Measurements from ENCODE around the gene TRPV3.

The TRPV3 gene

DNA sequence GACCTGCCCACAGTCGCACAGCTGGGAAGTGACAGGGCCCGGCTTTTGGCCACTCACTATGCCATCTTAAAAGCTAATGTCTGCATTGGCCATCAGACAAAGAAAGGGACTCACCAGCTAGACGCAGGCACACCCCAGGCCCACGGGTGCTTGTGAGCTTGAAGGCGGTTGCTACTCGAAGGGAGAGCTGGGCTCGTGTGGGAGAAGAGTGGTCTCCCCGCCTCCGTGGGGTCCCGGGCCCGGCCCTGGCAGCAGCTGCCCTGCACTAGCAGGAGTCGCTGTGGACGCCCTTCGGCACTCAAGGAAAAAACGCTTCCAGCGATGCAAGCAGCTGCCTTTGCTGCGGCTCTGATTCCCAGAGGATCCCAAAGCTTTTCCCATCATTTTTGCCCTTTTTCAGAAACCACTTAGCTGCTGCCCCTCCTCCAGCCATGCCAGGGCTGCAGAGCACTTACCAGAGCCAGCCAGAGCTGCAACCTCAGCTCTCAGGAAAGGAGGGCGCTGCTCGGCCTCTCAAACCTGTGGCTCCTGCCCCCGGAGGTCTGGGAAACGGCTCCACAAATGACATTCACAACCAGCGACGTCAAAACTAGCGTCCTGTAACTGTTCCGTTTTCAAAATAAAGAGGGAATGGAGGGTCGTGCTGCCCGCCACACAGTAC, 39.3 kb upstream of the TRPV3 start:
- Histone ChIP-seq H3K9me3 (ENCODE audit: control insufficient read depth, insufficient read depth, low read depth, low read length) (no peaks in the 10 kb centered on the region), H3K36me3 (ENCODE audit: control insufficient read depth in 2 of 2, insufficient read depth in 1 of 2, low read length in 2 of 2) (peaks cover 0 to 14% of the 10 kb centered on the region in 2 experiments; a peak in 2 of 3 replicates), H3K4me1 (ENCODE audit: control insufficient read depth, insufficient read depth, low read length) (no peaks in the 10 kb centered on the region), H3K4me3 (ENCODE audit: low read depth, low read length) (no peak overlapping the region), H3K27ac (ENCODE audit: extremely low read depth, low read depth, low read length) (no peak overlapping the region)
- ChIA-PET POLR2A (interaction anchor here (0.5 to 1.0 kb wide), 2 partner anchors 36 to 39 kb away, joined by 3 to 4 read pairs; partner anchors contain the start of gene SHPK), CTCF (interaction anchor here (0.7 kb wide), 1 partner anchor 614 kb away, joined by 3 read pairs; no protein-coding TSS in a partner anchor)
- no peak for TF ChIP-seq WT1 (tag by site-specific recombination; IDR thresholded peaks at IDR 0.05)
- no peak for TF ChIP-seq ZBTB1 (tag by site-specific recombination; IDR thresholded peaks at IDR 0.05)
- TF ChIP-seq ZNF558 (tag by site-specific recombination; IDR thresholded peaks at IDR 0.05): no peak
- TF ChIP-seq, protein P1, sequence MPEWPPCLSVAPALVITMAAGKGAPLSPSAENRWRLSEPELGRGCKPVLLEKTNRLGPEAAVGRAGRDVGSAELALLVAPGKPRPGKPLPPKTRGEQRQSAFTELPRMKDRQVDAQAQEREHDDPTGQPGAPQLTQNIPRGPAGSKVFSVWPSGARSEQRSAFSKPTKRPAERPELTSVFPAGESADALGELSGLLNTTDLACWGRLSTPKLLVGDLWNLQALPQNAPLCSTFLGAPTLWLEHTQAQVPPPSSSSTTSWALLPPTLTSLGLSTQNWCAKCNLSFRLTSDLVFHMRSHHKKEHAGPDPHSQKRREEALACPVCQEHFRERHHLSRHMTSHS (tag by site-specific recombination; IDR thresholded peaks at IDR 0.05): no peak
- TF ChIP-seq, protein P2, sequence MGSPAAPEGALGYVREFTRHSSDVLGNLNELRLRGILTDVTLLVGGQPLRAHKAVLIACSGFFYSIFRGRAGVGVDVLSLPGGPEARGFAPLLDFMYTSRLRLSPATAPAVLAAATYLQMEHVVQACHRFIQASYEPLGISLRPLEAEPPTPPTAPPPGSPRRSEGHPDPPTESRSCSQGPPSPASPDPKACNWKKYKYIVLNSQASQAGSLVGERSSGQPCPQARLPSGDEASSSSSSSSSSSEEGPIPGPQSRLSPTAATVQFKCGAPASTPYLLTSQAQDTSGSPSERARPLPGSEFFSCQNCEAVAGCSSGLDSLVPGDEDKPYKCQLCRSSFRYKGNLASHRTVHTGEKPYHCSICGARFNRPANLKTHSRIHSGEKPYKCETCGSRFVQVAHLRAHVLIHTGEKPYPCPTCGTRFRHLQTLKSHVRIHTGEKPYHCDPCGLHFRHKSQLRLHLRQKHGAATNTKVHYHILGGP (tag by site-specific recombination; IDR thresholded peaks at IDR 0.05): no peak
- no peak for TF ChIP-seq ZFP41 (tag by site-specific recombination; IDR thresholded peaks at IDR 0.05; ENCODE audit: borderline replicate concordance)
- TF ChIP-seq ZNF174 (tag by site-specific recombination; IDR thresholded peaks at IDR 0.05): no peak
- TF ChIP-seq ZNF776 (tag by site-specific recombination; IDR thresholded peaks at IDR 0.05; ENCODE audit: borderline replicate concordance): no peak
- no peak for TF ChIP-seq ZNF23 (tag by site-specific recombination; IDR thresholded peaks at IDR 0.05; ENCODE audit: borderline replicate concordance)
- no peak for TF ChIP-seq ZNF239 (tag by site-specific recombination; IDR thresholded peaks at IDR 0.05)

DNA sequence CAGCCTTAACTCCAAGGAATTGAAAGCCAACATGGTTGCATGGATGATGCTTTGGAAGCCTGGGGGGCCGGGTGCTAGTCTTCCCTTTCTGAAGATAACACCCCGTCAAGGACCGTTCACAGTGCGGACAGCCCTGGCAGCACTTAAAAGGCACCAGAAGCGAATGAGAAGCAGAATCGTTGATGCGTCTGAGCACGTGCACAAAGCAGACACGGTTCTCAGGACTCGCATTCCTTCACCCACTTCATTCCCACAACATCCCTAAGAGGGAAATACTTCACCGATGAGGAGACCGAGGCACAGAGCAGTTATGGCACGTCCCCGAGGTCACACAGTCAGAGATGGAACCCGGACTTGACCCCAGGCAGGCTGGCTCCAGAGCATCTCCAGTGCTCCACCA, 37.4 kb upstream of the TRPV3 start:
- POLR2A ChIA-PET: no interaction called here
- H3K27ac ChIP-seq (ENCODE audit: extremely low read depth, low read depth, low read length): no peak overlapping the region
- no peaks in the 10 kb centered on the region for H3K4me1 ChIP-seq (ENCODE audit: control insufficient read depth, insufficient read depth, low read length)
- H3K36me3 ChIP-seq (ENCODE audit: control insufficient read depth in 2 of 2, insufficient read depth in 1 of 2, low read length in 2 of 2): peaks cover 0 to 34% of the 10 kb centered on the region in 2 experiments; a peak in 2 of 3 replicates
- CTCF ChIA-PET: interaction anchor here (1.2 kb wide), 1 partner anchor 546 kb away, joined by 3 read pairs; no protein-coding TSS in a partner anchor
- H3K4me3 ChIP-seq (ENCODE audit: low read depth, low read length): no peak overlapping the region
- no peaks in the 10 kb centered on the region for H3K9me3 ChIP-seq (ENCODE audit: control insufficient read depth, insufficient read depth, low read depth, low read length)
- TF ChIP-seq, protein P3, sequence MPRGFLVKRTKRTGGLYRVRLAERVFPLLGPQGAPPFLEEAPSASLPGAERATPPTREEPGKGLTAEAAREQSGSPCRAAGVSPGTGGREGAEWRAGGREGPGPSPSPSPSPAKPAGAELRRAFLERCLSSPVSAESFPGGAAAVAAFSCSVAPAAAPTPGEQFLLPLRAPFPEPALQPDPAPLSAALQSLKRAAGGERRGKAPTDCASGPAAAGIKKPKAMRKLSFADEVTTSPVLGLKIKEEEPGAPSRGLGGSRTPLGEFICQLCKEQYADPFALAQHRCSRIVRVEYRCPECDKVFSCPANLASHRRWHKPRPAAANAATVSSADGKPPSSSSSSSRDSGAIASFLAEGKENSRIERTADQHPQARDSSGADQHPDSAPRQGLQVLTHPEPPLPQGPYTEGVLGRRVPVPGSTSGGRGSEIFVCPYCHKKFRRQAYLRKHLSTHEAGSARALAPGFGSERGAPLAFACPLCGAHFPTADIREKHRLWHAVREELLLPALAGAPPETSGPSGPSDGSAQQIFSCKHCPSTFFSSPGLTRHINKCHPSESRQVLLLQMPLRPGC (tag by site-specific recombination; IDR thresholded peaks at IDR 0.05): no peak
- TF ChIP-seq ZNF610 (tag by site-specific recombination; IDR thresholded peaks at IDR 0.05; ENCODE audit: borderline replicate concordance) (no peak), ZNF560 (tag by site-specific recombination; IDR thresholded peaks at IDR 0.05; ENCODE audit: borderline replicate concordance) (no peak), ZNF701 (tag by site-specific recombination; IDR thresholded peaks at IDR 0.05) (no peak), OSR2 (tag by site-specific recombination; IDR thresholded peaks at IDR 0.05) (no peak), WT1 (tag by site-specific recombination; IDR thresholded peaks at IDR 0.05) (no peak), GLIS2 (tag by site-specific recombination; IDR thresholded peaks at IDR 0.05) (no peak), ZSCAN16 (tag by site-specific recombination; IDR thresholded peaks at IDR 0.05) (no peak), ZNF16 (tag by site-specific recombination; IDR thresholded peaks at IDR 0.05; ENCODE audit: low read depth) (no peak), ZNF433 (tag by site-specific recombination; IDR thresholded peaks at IDR 0.05; ENCODE audit: low read depth) (no peak), ZBTB7A (tag by site-specific recombination; IDR thresholded peaks at IDR 0.05; ENCODE audit: low read depth) (no peak), ZBTB8A (tag by site-specific recombination; IDR thresholded peaks at IDR 0.05) (no peak), GLI4 (tag by site-specific recombination; IDR thresholded peaks at IDR 0.05) (no peak)
- TF ChIP-seq, protein P4, sequence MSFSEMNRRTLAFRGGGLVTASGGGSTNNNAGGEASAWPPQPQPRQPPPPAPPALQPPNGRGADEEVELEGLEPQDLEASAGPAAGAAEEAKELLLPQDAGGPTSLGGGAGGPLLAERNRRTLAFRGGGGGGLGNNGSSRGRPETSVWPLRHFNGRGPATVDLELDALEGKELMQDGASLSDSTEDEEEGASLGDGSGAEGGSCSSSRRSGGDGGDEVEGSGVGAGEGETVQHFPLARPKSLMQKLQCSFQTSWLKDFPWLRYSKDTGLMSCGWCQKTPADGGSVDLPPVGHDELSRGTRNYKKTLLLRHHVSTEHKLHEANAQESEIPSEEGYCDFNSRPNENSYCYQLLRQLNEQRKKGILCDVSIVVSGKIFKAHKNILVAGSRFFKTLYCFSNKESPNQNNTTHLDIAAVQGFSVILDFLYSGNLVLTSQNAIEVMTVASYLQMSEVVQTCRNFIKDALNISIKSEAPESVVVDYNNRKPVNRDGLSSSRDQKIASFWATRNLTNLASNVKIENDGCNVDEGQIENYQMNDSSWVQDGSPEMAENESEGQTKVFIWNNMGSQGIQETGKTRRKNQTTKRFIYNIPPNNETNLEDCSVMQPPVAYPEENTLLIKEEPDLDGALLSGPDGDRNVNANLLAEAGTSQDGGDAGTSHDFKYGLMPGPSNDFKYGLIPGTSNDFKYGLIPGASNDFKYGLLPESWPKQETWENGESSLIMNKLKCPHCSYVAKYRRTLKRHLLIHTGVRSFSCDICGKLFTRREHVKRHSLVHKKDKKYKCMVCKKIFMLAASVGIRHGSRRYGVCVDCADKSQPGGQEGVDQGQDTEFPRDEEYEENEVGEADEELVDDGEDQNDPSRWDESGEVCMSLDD (tag by site-specific recombination; IDR thresholded peaks at IDR 0.05): no peak
- TF ChIP-seq, protein P5, sequence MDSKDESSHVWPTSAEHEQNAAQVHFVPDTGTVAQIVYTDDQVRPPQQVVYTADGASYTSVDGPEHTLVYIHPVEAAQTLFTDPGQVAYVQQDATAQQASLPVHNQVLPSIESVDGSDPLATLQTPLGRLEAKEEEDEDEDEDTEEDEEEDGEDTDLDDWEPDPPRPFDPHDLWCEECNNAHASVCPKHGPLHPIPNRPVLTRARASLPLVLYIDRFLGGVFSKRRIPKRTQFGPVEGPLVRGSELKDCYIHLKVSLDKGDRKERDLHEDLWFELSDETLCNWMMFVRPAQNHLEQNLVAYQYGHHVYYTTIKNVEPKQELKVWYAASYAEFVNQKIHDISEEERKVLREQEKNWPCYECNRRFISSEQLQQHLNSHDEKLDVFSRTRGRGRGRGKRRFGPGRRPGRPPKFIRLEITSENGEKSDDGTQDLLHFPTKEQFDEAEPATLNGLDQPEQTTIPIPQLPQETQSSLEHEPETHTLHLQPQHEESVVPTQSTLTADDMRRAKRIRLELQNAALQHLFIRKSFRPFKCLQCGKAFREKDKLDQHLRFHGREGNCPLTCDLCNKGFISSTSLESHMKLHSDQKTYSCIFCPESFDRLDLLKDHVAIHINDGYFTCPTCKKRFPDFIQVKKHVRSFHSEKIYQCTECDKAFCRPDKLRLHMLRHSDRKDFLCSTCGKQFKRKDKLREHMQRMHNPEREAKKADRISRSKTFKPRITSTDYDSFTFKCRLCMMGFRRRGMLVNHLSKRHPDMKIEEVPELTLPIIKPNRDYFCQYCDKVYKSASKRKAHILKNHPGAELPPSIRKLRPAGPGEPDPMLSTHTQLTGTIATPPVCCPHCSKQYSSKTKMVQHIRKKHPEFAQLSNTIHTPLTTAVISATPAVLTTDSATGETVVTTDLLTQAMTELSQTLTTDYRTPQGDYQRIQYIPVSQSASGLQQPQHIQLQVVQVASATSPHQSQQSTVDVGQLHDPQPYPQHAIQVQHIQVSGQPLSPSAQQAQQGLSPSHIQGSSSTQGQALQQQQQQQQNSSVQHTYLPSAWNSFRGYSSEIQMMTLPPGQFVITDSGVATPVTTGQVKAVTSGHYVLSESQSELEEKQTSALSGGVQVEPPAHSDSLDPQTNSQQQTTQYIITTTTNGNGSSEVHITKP (tag by site-specific recombination; IDR thresholded peaks at IDR 0.05): no peak

Measured in HEK293 (cell line).